ENCODE results near the gene SMPX. TPM values are rescaled to one million over a fixed set of nuclear protein-coding genes. Genes with fewer than 3 reads are reported as not detected.

The SMPX gene
- total and polyA plus RNA-seq, 7 donors = 207 to 863 (median 427) TPM

GRCh38 chrX:21738950-21739287, 19.0 kb downstream of the SMPX start:
- WGBS, 3 donors = 49 to 66% (median 50%) methylated on average over 4 of the region's 4 CpGs
- H3K36me3 ChIP-seq (ENCODE audit: insufficient read depth in 1 of 2, low read depth in 1 of 2) = peaks cover 0 to 26% of the 10 kb centered on the region in 2 donors
- no peak for TF ChIP-seq CTCF (IDR thresholded peaks at IDR 0.05)
- H3K27me3 ChIP-seq (ENCODE audit: insufficient read depth in 3 of 3, low read length in 2 of 3) = peaks cover 0 to 3% (median 0%) of the 10 kb centered on the region in 3 donors
- intact Hi-C loops (cut with DNase I) = no loop called here
- no peaks in the 10 kb centered on the region for H3K9me3 ChIP-seq
- H3K4me1 ChIP-seq = peaks cover 16% of the 10 kb centered on the region
- H3K27ac ChIP-seq = peak overlapping the region; percentile 78
- no peak overlapping the region for H3K4me3 ChIP-seq
- DNase-seq (no peak), ATAC-seq (peak; percentile 10 to 14 (median 11))

GRCh38 chrX:21738210-21738949, 19.5 kb downstream of the SMPX start:
- ATAC-seq (peak; percentile 87 to 92 (median 89)), DNase-seq (peak; percentile 47 to 71)
- peaks cover 0 to 29% of the 10 kb centered on the region in 2 donors for H3K36me3 ChIP-seq (ENCODE audit: insufficient read depth in 1 of 2, low read depth in 1 of 2)
- H3K27me3 ChIP-seq (ENCODE audit: insufficient read depth in 3 of 3, low read length in 2 of 3) = peaks cover 0 to 3% (median 0%) of the 10 kb centered on the region in 3 donors
- no peaks in the 10 kb centered on the region for H3K9me3 ChIP-seq
- no peak overlapping the region for H3K4me3 ChIP-seq
- intact Hi-C loops (cut with DNase I) = no loop called here
- peaks cover 16% of the 10 kb centered on the region for H3K4me1 ChIP-seq
- 16 to 21% (median 17%) methylated on average over 15 of the region's 15 CpGs for WGBS, 3 donors
- TF ChIP-seq CTCF (IDR thresholded peaks at IDR 0.05) = no peak
- peak overlapping the region; percentile 78 for H3K27ac ChIP-seq

GRCh38 chrX:21735768-21736127, 22.2 kb downstream of the SMPX start:
- H3K36me3 ChIP-seq (ENCODE audit: insufficient read depth in 1 of 2, low read depth in 1 of 2) = peaks cover 0 to 32% of the 10 kb centered on the region in 2 donors
- ATAC-seq (no peak), DNase-seq (no peak)
- intact Hi-C loops (cut with DNase I) = no loop called here
- no peak overlapping the region for H3K27ac ChIP-seq
- H3K9me3 ChIP-seq = no peaks in the 10 kb centered on the region
- TF ChIP-seq CTCF (IDR thresholded peaks at IDR 0.05) = no peak
- H3K4me3 ChIP-seq = no peak overlapping the region
- WGBS, 3 donors = 59 to 94% (median 60%) methylated on average over 1 of the region's 1 CpG
- H3K4me1 ChIP-seq = peaks cover 14% of the 10 kb centered on the region
- peaks cover 0 to 3% (median 0%) of the 10 kb centered on the region in 3 donors for H3K27me3 ChIP-seq (ENCODE audit: insufficient read depth in 3 of 3, low read length in 2 of 3)

GRCh38 chrX:21735038-21735767, 22.7 kb downstream of the SMPX start:
- Histone ChIP-seq H3K36me3 (ENCODE audit: insufficient read depth in 1 of 2, low read depth in 1 of 2) (peaks cover 0 to 32% of the 10 kb centered on the region in 2 donors), H3K9me3 (no peaks in the 10 kb centered on the region), H3K27ac (peak overlapping the region; percentile 28), H3K4me3 (no peak overlapping the region), H3K4me1 (peaks cover 14% of the 10 kb centered on the region), H3K27me3 (ENCODE audit: insufficient read depth in 3 of 3, low read length in 2 of 3) (peaks cover 0 to 3% (median 0%) of the 10 kb centered on the region in 3 donors)
- 47 to 51% (median 49%) methylated on average over 5 of the region's 5 CpGs for WGBS, 3 donors
- DNase-seq (no peak), ATAC-seq (no peak)
- intact Hi-C loops (cut with DNase I) = no loop called here
- no peak for TF ChIP-seq CTCF (IDR thresholded peaks at IDR 0.05)
